Measurements from ENCODE around the gene UBE2L6. TPM values are rescaled to one million over a fixed set of nuclear protein-coding genes. Genes with fewer than 3 reads are reported as not detected.

The UBE2L6 gene
- total RNA-seq, 1 donor from 2014 or later = 19.0 TPM

GRCh38 chr11:57513452-57513795 lies 54.0 kb downstream of the UBE2L6 start:
- no peaks in the 10 kb centered on the region for H3K27me3 ChIP-seq (ENCODE audit: low read depth)
- no peaks in the 10 kb centered on the region for H3K9me3 ChIP-seq (replicated peaks)
- no peak for DNase-seq
- TF ChIP-seq CTCF (IDR thresholded peaks at IDR 0.05; ENCODE audit: borderline replicate concordance) = no peak
- H3K27ac ChIP-seq (replicated peaks) = no peak overlapping the region
- H3K36me3 ChIP-seq = no peaks in the 10 kb centered on the region
- H3K4me1 ChIP-seq = peaks cover 31% of the 10 kb centered on the region
- intact Hi-C loops (cut with micrococcal nuclease) = no loop called here
- peak overlapping the region; percentile 80 for H3K4me3 ChIP-seq

GRCh38 chr11:57512646-57513451 lies 54.6 kb downstream of the UBE2L6 start:
- intact Hi-C loops (cut with micrococcal nuclease) = no loop called here
- no peak for DNase-seq
- no peaks in the 10 kb centered on the region for H3K27me3 ChIP-seq (ENCODE audit: low read depth)
- H3K27ac ChIP-seq (replicated peaks) = no peak overlapping the region
- TF ChIP-seq CTCF (IDR thresholded peaks at IDR 0.05; ENCODE audit: borderline replicate concordance) = no peak
- peaks cover 31% of the 10 kb centered on the region for H3K4me1 ChIP-seq
- H3K4me3 ChIP-seq = no peak overlapping the region
- H3K9me3 ChIP-seq (replicated peaks) = no peaks in the 10 kb centered on the region
- H3K36me3 ChIP-seq = no peaks in the 10 kb centered on the region

- Histone ChIP-seq H3K27me3 (ENCODE audit: low read depth) (no peaks in the 10 kb centered on the region), H3K36me3 (peaks cover 6% of the 10 kb centered on the region), H3K4me1 (peaks cover 31% of the 10 kb centered on the region), H3K27ac (replicated peaks) (no peak overlapping the region), H3K9me3 (replicated peaks) (no peaks in the 10 kb centered on the region), H3K4me3 (no peak overlapping the region)
- TF ChIP-seq CTCF (IDR thresholded peaks at IDR 0.05; ENCODE audit: borderline replicate concordance) = no peak
- intact Hi-C loops (cut with micrococcal nuclease) = no loop called here
- DNase-seq = no peak
These were observed 55.6 kb downstream of the UBE2L6 start for GRCh38 chr11:57511741-57512430.

GRCh38 chr11:57508341-57509170 lies 58.9 kb downstream of the UBE2L6 start:
- intact Hi-C loops (cut with micrococcal nuclease) = no loop called here
- Histone ChIP-seq H3K27me3 (ENCODE audit: low read depth) (no peaks in the 10 kb centered on the region), H3K9me3 (replicated peaks) (no peaks in the 10 kb centered on the region), H3K4me1 (peaks cover 4% of the 10 kb centered on the region), H3K4me3 (no peak overlapping the region), H3K36me3 (peaks cover 10% of the 10 kb centered on the region), H3K27ac (replicated peaks) (no peak overlapping the region)
- no peak for DNase-seq
- no peak for TF ChIP-seq CTCF (IDR thresholded peaks at IDR 0.05; ENCODE audit: borderline replicate concordance)

GRCh38 chr11:57506522-57506921 lies 61.0 kb downstream of the UBE2L6 start:
- Histone ChIP-seq H3K27me3 (ENCODE audit: low read depth) (no peaks in the 10 kb centered on the region), H3K27ac (replicated peaks) (no peak overlapping the region), H3K4me3 (no peak overlapping the region), H3K9me3 (replicated peaks) (no peaks in the 10 kb centered on the region), H3K36me3 (peaks cover 10% of the 10 kb centered on the region), H3K4me1 (peaks cover 10% of the 10 kb centered on the region)
- TF ChIP-seq CTCF (IDR thresholded peaks at IDR 0.05; ENCODE audit: borderline replicate concordance) = no peak
- DNase-seq = no peak
- intact Hi-C loops (cut with micrococcal nuclease) = no loop called here

All from left ventricle myocardium inferior (tissue), 1 donor.